PFSK-1 (cell line): ENCODE results near the gene ACAA2.

Experiments used
- FOXP2 ChIP-seq: optimal IDR thresholded peaks from 2 replicates; pipeline ENCODE3; 2011; ENCODE audit warnings: borderline replicate concordance, control low read depth, inconsistent platforms; ENCODE audit not compliant: insufficient read depth; ENCODE audit errors: extremely low read length, extremely low read depth
- POLR2AphosphoS5 ChIP-seq: IDR thresholded peaks from 2 replicates; pipeline ENCODE4 v1.6.1; 2012; ENCODE audit warnings: low read depth, mild to moderate bottlenecking, control low read depth, low read length, moderate library complexity
- SIN3A ChIP-seq: IDR thresholded peaks from 2 replicates; pipeline ENCODE4 v1.6.1; 2012; ENCODE audit warnings: mild to moderate bottlenecking, low read length, moderate library complexity, borderline replicate concordance; ENCODE audit not compliant: insufficient read depth
- TAF1 ChIP-seq: IDR thresholded peaks from 2 replicates; pipeline ENCODE4 v1.6.1; 2012; ENCODE audit warnings: low read length, control low read depth, borderline replicate concordance; ENCODE audit not compliant: insufficient read depth
- TF ChIP-seq, protein P1 (sequence below), 2 experiments: IDR thresholded peaks; 2 replicates each; pipeline versions ENCODE4 v1.6.1 to v1.8.0; 2011 to 2012; ENCODE audit warnings: low read depth in 2 of 2, low read length in 2 of 2, control low read depth in 1 of 2, inconsistent platforms in 1 of 2, mild to moderate bottlenecking in 1 of 2, moderate library complexity in 1 of 2; ENCODE audit not compliant: insufficient read depth in 1 of 2

ACAA2 gene

DNA sequence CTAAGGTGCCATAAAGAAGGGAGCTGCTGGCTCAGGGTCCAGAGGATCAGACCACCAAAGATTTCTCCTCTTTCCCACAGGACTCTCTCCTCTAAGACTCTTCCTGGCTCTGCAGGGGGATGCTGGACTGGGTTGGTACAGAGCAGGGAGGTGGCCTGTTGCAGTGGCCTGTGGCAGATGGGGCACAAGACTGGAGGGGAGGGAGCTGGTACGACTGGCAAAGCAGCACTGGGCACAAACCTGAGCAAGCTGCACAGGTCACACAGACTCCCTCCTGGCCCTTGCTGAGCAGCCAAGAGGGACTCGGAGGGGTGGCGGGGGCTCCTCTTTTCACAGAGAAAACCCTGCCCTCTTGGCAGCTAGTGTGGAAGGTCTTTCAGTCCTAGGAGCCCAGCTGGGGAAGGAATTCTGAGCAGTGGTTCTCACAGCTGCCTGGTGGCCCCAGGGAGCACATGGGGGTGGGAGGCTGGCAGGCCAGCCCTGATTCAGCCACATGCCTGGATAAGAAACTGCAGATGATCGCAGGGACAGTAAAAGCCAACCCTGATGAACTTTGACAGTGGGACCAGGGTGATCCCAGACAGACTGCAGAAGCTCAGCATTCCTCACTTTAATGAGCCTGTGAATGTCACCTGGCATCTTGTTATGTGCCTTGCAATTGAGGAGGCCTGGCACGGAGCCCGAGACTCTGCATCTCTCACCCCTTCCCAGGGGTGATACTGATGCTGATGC is 32.5 kb upstream of the ACAA2 start:
- no peak for TF ChIP-seq POLR2AphosphoS5
- no peak for TF ChIP-seq FOXP2
- TF ChIP-seq SIN3A: no peak
- TF ChIP-seq TAF1: no peak
- TF ChIP-seq, protein P1, sequence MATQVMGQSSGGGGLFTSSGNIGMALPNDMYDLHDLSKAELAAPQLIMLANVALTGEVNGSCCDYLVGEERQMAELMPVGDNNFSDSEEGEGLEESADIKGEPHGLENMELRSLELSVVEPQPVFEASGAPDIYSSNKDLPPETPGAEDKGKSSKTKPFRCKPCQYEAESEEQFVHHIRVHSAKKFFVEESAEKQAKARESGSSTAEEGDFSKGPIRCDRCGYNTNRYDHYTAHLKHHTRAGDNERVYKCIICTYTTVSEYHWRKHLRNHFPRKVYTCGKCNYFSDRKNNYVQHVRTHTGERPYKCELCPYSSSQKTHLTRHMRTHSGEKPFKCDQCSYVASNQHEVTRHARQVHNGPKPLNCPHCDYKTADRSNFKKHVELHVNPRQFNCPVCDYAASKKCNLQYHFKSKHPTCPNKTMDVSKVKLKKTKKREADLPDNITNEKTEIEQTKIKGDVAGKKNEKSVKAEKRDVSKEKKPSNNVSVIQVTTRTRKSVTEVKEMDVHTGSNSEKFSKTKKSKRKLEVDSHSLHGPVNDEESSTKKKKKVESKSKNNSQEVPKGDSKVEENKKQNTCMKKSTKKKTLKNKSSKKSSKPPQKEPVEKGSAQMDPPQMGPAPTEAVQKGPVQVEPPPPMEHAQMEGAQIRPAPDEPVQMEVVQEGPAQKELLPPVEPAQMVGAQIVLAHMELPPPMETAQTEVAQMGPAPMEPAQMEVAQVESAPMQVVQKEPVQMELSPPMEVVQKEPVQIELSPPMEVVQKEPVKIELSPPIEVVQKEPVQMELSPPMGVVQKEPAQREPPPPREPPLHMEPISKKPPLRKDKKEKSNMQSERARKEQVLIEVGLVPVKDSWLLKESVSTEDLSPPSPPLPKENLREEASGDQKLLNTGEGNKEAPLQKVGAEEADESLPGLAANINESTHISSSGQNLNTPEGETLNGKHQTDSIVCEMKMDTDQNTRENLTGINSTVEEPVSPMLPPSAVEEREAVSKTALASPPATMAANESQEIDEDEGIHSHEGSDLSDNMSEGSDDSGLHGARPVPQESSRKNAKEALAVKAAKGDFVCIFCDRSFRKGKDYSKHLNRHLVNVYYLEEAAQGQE (IDR thresholded peaks at IDR 0.05; ENCODE audit: insufficient read depth in 1 of 2, low read depth in 2 of 2, low read length in 2 of 2): no peak

DNA sequence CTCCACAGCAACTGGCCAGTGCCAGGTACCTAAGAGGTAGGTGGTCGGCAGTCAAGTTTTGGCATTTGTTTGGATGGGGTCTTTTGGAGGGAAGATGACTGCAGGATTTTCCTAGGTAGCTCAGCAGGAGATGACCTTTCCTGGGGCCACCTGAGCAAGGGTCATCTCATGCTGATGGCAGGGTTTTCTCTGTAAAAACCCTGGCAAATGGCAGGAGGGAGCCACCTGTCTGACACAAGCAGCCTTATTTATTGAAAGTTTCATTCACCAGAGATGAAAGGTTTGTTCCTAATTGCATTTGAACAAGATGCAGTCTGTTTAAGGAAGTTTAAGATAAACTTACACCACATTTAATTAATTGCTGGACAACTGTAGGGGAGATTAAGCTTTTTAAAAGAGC is 31.6 kb upstream of the ACAA2 start:
- TF ChIP-seq, protein P1 (IDR thresholded peaks at IDR 0.05; ENCODE audit: insufficient read depth in 1 of 2, low read depth in 2 of 2, low read length in 2 of 2): no peak
- no peak for TF ChIP-seq SIN3A

DNA sequence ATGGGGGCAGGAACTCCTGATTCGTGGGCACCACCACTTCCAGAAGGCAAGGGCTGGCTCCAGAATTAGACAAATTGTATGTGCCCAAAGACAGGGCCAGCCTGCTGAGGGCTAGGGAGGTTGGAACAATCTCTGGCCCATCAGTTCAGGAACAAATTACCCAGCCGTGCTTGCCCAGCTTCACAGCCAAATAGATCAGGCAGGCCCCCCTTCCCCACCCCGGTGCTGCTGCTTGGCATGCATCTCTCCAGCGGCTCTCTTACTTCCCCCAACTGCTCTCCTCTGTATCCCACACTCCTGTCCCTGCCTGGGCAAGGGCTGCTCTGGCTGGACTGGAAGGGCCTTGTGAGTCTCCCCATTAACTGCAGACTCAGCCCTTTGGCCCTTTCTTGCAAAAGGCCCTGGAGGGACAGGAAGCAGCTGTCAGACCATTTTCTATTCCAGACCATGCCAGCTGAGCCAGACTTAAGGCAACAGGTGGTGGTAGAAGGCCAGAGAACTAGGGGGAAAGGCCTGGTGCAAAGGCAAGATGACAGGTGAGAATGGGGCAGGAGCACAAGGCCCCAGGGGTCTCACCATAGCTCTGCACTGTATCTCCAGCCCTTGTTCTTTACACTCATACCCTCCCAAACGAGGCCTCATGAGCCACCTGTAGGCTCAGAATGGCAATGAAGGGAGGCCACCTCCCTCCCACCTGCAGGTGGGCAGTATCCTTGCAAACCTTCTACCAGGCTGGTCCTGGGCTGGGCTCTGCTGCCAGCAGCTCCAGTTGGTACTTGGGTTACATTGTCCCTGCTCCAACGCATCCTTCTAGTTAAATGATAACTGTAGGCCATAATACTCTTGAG is 30.7 kb upstream of the ACAA2 start:
- TF ChIP-seq, protein P1 (IDR thresholded peaks at IDR 0.05; ENCODE audit: insufficient read depth in 1 of 2, low read depth in 2 of 2, low read length in 2 of 2): no peak
- TF ChIP-seq SIN3A (no peak), FOXP2 (no peak), TAF1 (no peak), POLR2AphosphoS5 (no peak)

DNA sequence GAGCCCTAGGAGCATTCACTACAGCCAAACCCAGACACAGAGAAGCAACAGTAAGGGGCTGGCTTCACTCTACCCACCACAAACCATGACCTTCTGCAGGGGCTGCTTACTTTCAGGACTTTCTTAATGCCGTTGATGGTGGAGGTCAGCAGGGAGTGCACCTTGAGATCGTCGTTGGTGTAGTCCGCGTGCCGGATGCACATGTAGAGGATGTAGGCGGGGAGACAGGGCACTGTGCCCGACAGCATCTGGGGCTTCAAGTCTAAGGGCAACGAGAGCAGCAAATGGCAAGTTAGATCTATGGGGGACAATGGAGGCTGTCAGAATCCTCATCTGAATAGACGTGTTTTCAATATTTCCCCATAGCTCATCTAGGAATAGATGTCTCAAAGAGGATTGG is 29.8 kb upstream of the ACAA2 start:
- TF ChIP-seq, protein P1 (IDR thresholded peaks at IDR 0.05; ENCODE audit: insufficient read depth in 1 of 2, low read depth in 2 of 2, low read length in 2 of 2): no peak
- no peak for TF ChIP-seq FOXP2
- TF ChIP-seq TAF1: no peak
- no peak for TF ChIP-seq SIN3A
- TF ChIP-seq POLR2AphosphoS5: no peak
